Measurements from ENCODE around the gene AAR2.

The AAR2 gene

DNA sequence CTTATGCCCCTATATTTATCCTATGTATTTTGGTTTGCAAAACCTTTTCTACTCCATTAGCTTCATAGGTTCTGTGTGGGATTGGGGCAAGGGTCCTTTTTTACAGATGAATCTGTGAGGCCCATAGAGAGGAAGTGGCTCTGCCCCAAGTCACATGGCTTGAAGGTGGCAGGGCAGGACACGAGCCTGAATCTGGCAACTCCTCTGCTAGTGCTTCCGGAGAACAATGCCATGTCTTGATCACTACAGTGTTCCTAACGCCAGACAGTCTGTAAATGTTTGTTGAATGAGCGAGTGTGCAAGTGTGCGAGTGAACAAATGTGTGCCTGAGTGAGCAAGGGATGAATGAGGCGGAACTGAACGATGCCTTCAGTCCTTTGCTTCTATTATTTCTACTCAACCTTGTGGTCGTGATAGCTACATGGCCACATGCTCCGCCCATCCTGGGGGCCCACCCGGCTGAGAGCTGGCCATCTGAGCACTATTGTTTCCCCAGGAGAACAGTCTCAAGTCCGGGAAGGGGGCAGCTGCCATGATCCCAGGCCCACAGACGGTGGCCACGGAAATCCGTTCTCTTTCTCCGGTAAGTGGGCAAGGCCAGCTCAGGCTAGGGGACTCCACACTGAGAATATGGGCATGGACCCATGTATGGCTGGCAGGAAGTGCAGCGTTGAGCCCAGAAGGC, 17.8 kb upstream of the AAR2 start:
- DNase-seq (ENCODE audit: low read depth in 3 of 3), result no peak

DNA sequence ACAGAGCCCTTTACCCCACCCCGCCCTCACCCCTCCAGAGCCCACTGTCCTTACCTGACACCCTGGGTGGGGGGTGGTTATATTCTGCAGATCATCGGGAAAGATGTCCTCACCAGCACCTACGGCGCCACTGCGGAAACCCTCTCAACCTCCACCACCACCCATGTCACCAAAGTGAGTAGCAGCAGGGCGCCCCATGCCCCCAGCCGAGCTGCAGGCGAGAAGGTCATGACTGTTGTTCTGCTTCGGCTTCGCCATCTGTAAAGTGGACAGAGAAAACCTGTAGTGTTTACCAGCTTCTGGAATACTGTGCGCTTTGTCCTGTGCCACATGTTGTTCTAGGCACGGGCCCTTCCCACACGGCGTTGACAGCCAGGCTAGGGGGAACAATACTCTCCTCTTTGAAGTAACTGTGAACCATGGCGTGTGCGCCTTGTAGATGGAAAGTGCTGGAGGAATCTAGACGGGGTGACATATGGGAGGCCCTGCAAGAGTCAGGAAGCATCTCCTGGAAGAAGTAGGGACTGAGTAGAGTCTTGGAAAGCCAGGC, 16.5 kb upstream of the AAR2 start:
- DNase-seq (ENCODE audit: low read depth in 3 of 3), result no peak

- DNase-seq (ENCODE audit: low read depth in 3 of 3), result no peak
Measured at GRCh38 chr20:36225666-36226065, 10.6 kb upstream of the AAR2 start.

DNA sequence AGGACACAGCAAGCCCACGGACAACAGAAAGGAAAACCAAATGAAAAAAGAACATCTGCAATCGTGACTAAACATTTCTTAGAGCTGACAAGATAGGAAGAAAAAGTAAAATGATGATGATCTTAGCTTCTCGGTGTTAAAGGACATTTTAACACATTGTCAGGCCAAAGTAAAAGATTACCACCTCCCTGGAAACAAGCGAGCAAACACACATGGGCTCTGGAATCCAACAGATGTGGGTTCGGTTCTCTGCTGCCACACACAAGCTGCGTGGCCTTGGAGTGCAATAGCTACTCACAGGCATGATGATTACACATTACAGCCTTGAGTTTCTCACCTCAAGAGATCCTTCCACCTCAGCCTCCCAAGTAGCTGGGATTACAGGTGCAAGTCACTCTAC, 7.5 kb upstream of the AAR2 start:
- DNase-seq (ENCODE audit: low read depth in 3 of 3), result no peak

DNA sequence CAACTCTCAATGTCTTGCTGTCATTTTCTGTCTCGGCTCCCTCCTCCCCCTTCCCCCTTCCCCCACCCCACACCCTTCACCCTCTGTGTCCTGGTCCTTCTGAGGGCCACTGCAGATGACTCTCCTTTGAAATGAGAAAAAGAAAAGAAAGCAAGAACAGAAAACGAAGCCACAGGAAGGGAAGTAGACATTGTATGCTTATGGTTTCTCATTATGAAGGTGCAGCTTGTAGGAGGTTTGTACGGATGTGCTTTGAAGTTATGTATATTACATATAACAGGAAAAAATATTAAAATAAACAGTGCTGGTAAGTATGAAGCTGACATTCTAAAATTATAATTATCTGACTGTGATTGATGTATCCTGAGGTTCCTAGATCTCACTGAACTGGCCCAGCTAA, 6.3 kb upstream of the AAR2 start:
- DNase-seq (ENCODE audit: low read depth in 3 of 3), result no peak

GRCh38 chr20:36231331-36231730, 4.9 kb upstream of the AAR2 start:
- no peak for DNase-seq (ENCODE audit: low read depth in 3 of 3)

- DNase-seq (ENCODE audit: low read depth in 3 of 3), result no peak
Measured at GRCh38 chr20:36234771-36235320, 1.4 kb upstream of the AAR2 start.

DNA sequence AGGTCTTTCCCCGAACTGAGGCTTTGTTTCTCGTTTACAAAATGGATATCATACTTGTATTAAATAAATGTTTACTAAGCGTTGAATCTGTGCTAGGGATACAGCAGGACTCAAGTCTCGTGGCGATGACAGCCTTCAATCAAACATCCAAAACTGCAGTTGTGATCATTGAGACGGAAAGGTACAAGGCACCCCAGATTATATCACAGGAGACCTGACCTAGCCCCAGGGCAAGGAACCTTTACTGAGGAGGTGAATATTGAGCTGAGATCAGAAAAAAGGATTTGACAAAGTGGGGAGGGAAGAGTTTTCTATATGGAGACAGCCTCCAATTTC, 476 bp downstream of the AAR2 start:
- DNase-seq (ENCODE audit: low read depth in 3 of 3), result no peak

GRCh38 chr20:36237477-36237876, 1.2 kb downstream of the AAR2 start:
- DNase-seq (ENCODE audit: low read depth in 3 of 3), result no peak

- DNase-seq (ENCODE audit: low read depth in 3 of 3), result no peak
Measured at GRCh38 chr20:36238153-36238552, 1.9 kb downstream of the AAR2 start.

GRCh38 chr20:36238760-36239159, 2.5 kb downstream of the AAR2 start:
- no peak for DNase-seq (ENCODE audit: low read depth in 3 of 3)

GRCh38 chr20:36240076-36240475, 3.8 kb downstream of the AAR2 start:
- DNase-seq (ENCODE audit: low read depth in 3 of 3), result no peak

DNA sequence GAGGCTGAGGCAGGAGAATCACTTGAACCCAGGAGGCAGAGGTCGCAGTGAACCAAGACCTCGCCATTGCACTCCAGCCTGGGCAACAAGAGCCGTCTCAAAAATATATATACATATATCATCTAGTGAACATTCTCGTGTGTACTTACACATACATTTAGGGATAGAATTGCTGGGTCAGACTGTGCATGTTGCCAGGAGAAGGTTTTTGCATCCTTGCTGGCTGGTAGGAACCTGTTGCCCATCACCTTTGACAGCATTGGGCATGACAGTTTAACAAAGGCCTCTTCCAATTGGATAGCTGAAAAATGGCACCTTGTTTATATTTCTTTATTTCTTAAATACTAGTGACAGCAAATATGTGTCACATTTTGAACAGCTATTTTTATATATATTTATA, 5.4 kb downstream of the AAR2 start:
- DNase-seq (ENCODE audit: low read depth in 3 of 3), result no peak

DNA sequence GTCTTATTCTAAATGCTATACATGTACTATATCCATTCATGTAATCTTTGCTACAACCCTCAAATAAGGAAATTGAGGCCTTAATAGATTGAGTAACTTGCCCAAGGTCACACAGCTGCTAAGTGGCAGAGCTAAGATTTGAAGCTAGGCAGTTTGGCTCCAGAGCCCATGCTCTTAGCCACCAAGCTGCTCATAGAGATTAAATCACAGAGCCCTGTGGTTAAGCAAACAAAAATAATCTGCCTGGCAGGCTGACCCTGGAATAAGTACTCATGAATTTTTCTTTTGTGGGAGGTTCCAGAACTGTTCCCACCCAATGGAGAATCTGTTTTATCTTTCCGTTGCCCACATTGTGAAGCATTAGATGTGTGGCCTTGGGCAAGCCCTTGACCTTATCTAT, 7.4 kb downstream of the AAR2 start:
- no peak for DNase-seq (ENCODE audit: low read depth in 3 of 3)

DNA sequence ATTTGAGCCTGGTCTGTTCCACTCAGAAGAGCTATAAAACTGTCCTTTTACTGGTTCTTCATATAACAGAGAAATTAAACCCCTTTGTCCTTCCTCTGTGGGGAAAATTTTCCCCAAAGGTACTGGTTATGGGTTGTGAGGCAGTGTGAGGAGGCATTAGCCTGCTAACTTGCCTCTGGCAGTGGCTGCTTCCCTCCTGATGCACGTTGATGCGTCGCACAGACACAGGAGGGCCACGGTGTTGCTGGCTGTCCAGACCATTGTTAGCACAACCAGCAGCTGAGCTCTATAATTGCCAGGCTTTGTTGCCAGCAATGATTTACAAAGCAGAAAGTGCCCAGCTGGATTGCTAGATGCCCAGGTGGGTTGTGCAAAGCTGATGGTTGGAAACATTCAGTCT, 10.1 kb downstream of the AAR2 start:
- DNase-seq (ENCODE audit: low read depth in 3 of 3), result no peak

- DNase-seq (ENCODE audit: low read depth in 3 of 3), result no peak
Measured at GRCh38 chr20:36248836-36249235, 12.6 kb downstream of the AAR2 start.

GRCh38 chr20:36249450-36249849, 13.2 kb downstream of the AAR2 start:
- DNase-seq (ENCODE audit: low read depth in 3 of 3), result no peak

DNA sequence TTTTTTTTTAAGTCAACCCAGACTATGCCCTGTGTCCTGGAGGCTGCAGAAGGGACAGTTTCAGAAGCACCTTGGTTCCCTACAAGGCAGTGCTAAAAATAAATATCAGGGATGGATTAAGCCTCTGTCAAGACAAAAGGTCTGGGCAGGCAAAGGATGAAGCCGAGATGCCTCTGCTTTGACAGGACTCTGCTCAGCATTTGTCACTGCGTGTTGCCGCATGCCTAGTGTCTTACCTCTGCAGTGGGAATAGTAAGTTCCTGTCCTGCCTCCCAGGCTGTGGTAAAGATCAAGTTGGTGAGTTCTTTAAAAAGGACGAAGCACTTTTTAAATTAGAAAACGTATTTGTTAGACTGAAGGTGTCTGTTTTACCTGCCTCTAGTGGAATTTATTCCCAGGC, 15.1 kb downstream of the AAR2 start:
- DNase-seq (ENCODE audit: low read depth in 3 of 3), result no peak

DNA sequence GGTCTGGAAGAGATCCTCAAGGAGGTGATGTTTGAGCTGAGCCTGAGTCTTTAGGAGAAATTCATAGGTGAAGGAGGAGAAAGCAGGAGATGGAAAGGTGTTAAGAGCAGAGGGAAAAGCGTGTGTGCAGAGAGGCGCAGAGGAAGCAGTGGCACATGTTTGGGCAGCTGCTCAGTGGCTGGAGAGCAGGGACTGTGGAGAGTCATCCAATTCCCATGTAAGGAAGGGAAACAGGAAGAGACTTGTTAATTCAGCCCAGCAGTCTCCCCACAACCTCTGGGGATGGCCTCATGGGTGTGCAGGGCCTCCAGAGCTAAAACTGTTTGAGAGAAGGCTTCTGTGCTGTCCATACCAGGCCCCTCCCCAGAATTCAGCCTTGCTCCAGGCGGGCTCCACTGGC, 16.2 kb downstream of the AAR2 start:
- DNase-seq (ENCODE audit: low read depth in 3 of 3), result no peak

DNA sequence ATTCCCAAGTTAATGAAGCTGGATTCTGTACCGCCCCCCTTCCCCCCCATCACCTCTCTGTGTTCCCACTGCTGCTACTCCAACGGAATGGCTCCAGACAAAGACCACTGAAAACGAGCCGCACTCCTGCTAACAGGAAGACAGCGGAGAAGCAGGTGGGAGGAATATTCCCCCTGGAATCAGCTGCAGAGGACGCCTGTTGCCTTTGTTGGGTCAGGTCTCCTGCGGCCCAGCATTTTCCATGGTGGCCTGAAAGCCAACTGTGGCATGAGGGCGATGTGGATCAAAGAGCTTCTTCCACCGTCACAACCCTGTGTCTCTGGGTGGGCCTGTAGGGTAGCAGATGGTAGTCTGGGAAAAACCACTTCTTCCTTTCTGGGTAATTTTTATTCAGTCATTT, 16.8 kb downstream of the AAR2 start:
- no peak for DNase-seq (ENCODE audit: low read depth in 3 of 3)

DNA sequence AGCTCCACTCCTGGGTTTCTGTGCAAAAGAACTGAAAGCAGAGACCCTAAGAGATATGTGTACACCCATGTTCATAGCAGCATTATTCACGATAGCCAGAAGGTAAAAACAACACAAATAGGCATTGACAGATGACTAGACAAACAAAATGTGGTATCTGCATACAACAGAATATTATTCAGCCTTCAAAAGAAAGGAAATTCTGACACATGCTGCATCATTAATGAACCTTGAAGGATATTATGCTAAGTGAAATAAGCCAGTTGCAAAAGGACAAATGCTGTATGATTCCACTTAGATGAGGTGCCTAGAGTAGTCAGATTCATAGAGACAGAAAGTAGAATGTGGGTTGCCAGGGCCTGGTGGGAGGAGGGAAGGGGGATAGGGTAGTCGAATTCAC, 17.8 kb downstream of the AAR2 start:
- no peak for DNase-seq (ENCODE audit: low read depth in 3 of 3)

- DNase-seq (ENCODE audit: low read depth in 3 of 3), result no peak
Measured at GRCh38 chr20:36255445-36255844, 19.2 kb downstream of the AAR2 start.

GRCh38 chr20:36259177-36260061, 23.1 kb downstream of the AAR2 start:
- DNase-seq (ENCODE audit: low read depth in 3 of 3), result no peak

Measured in stimulated activated CD4-positive, alpha-beta T cell treated with anti-CD3 and anti-CD28 coated beads, TNF-alpha, amount 100 ng/mL, for 24 hours (primary cell).